GM06990 (cell line): ENCODE measurements around the gene HPCAL1.

Source experiments
- DNase-seq: peaks from one replicate; pipeline ENCODE4 v3.0.0-alpha.2; 2011; ENCODE audit not compliant: insufficient read length; ENCODE audit errors: extremely low read depth
- H3K27me3 ChIP-seq: replicated peaks from 2 replicates; pipeline ENCODE4 v1.6.0; 2011; ENCODE audit warnings: low read length; ENCODE audit not compliant: control insufficient read depth, insufficient read depth
- H3K36me3 ChIP-seq: 2 replicates; pipeline ENCODE4 v1.5.1; 2011; ENCODE audit warnings: low read length; ENCODE audit not compliant: control insufficient read depth, insufficient read depth
- H3K4me3 ChIP-seq: replicated peaks from 2 replicates; pipeline ENCODE4 v1.5.1; 2011; ENCODE audit warnings: low read depth, mild to moderate bottlenecking, control low read depth, low read length
- CTCF ChIP-seq: IDR thresholded peaks from 2 replicates; pipeline ENCODE4 v1.5.1; 2011; ENCODE audit warnings: low read length, control low read depth, mild to moderate bottlenecking, inconsistent platforms; ENCODE audit not compliant: insufficient read depth, poor library complexity, severe bottlenecking

The HPCAL1 gene

GRCh38 chr2:10273215-10274175 lies 29.2 kb upstream of the HPCAL1 start:
- TF ChIP-seq CTCF, result no peak
- DNase-seq, result no peak
- H3K27me3 ChIP-seq, result peaks cover 2% of the 10 kb centered on the region
- H3K36me3 ChIP-seq, result no peaks in the 10 kb centered on the region
- no peak overlapping the region for H3K4me3 ChIP-seq

DNA sequence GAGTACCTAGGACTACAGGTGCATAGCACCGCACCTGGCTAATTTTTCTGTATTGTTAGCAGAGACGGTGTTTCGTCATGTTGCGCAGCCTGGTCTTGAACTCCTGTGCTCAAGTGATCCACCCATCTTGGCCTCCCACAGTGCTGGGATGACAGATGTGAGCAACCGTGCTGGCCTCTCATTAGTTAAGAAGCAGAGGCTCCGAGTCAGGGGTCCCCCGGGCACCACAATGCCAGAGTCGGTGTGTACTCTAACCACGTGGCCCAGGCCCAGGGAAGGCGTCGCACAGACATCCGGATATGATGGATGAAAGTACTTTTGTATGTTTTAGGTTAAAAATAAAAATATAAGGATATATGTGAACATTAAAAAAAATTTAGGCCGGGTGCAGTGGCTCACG lies 28.3 kb upstream of the HPCAL1 start:
- no peak for DNase-seq
- Histone ChIP-seq H3K36me3 (no peaks in the 10 kb centered on the region), H3K27me3 (peaks cover 2% of the 10 kb centered on the region), H3K4me3 (no peak overlapping the region)
- TF ChIP-seq CTCF, result no peak

- Histone ChIP-seq H3K27me3 (peaks cover 2% of the 10 kb centered on the region), H3K36me3 (no peaks in the 10 kb centered on the region), H3K4me3 (no peak overlapping the region)
- no peak for DNase-seq
- TF ChIP-seq CTCF, result no peak
Observed at GRCh38 chr2:10274983-10275802, 27.5 kb upstream of the HPCAL1 start.

DNA sequence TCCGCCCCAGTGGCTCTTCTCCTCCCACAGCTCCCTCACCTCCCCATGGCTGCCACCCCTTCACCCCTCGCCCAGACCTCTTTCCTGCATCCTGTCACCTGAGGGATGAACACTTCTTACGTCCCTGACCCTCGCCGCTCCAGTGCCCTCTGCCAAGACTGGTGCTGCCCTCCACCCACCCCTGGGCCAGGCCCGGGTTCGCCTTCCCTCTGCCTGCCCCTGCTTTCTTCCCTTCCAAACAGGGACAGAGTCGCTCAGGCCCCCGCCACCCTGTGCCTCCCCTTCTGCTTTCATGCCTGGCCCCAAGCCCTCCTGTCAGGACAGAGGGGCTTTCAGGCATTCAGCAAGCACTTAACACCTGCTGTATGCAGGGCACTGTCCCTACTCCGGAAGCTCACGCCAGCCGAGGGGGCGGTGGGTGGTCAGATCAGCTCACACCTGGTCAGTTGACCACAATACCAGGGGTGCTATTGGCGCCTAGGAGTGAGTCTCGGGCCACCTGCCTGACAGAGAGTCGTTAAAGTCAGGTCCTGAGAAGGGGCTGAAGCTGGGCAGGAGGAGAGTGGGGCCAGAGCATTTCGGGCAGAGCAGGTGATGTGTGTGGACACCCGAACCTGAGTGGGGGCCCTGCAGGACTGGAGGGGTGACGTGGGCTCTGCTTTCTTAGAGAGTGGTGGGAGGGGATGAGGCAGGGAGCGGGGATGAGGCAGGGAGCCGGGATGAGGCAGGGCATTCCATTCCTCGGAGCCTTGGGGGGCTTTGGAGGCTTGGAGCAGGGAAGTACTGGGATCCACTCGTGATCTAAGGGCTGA lies 26.0 kb upstream of the HPCAL1 start:
- TF ChIP-seq CTCF, result no peak
- H3K4me3 ChIP-seq, result no peak overlapping the region
- DNase-seq, result no peak
- H3K36me3 ChIP-seq, result no peaks in the 10 kb centered on the region
- H3K27me3 ChIP-seq, result peaks cover 2% of the 10 kb centered on the region

DNA sequence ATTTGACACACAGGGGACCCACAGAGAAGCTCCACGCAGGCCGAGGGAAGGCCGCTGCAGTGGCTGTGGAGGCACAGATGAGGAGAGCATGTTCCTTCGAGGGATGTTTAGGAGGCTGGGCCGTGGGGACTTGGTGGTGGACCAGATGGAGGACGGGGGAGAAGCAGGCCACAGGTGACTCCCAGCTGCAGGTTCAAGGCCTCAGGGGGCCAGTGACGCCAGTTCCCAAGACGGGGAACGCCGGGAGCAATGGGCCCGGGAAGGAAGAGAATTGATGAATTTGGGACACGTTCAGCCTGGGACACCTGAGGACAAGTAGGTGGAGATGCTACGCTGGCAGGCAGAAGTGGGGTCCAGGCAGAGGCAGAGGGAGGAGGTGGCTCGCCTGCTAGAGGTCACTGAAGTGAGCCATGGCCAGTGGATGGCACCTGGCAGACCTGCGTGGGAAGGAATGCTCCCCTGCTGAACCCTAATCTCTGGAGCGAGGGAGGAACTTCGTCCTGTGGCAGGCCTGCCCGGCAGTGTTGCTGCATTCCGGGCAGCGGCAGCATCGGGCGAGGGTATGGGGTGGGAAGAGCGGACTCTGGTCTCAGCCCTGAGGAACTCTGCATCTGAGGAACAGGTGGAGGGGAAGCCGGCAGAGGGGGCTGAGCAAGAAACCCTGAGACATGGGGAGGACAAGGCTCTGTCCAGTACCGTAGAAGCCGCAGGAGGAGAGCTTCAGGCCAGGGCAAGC lies 25.2 kb upstream of the HPCAL1 start:
- DNase-seq, result no peak
- no peak overlapping the region for H3K4me3 ChIP-seq
- TF ChIP-seq CTCF, result no peak
- H3K27me3 ChIP-seq, result peaks cover 2% of the 10 kb centered on the region
- H3K36me3 ChIP-seq, result no peaks in the 10 kb centered on the region
